Endothelial cell of umbilical vein (primary cell): Measurements from ENCODE around the gene SLIT1. TPM values are rescaled to one million over a fixed set of nuclear protein-coding genes. Genes with fewer than 3 reads are reported as not detected.

Experiments used
- BruUV-seq: library from RNA; stranded (reverse); fragments of 400-500 nt; replicated peaks from 2 replicates; lab custom pipeline; 2021; lab: Mats Ljungman, UMichigan
- CTCF ChIA-PET: fragments of 300-600, 350-600 bp; sonication (Branson Sonifier 250); formaldehyde crosslinking; loops from one replicate; lab custom pipeline; 2021; ENCODE audit warnings: antibody characterized with exemption, inconsistent platforms; lab: Charles Lee
- POLR2A ChIA-PET: fragments of 300-600, 350-600 bp; sonication (Branson Sonifier 250); formaldehyde crosslinking; loops from one replicate; lab custom pipeline; 2021; ENCODE audit warnings: antibody characterized with exemption, inconsistent platforms; lab: Charles Lee
- DNase-seq: peaks from one replicate; pipeline ENCODE4 v3.0.0-alpha.2; 2011; ENCODE audit warnings: low read depth, low spot score
- FAIRE-seq: peaks from 2 replicates; lab custom pipeline; 2011; peaks lifted over from hg19 to GRCh38; lab: Jason Lieb, UNC
- H2AFZ ChIP-seq: 2 replicates; pipeline ENCODE4 v1.6.0; 2012; ENCODE audit warnings: low read depth, low read length, control low read depth, inconsistent platforms
- H3K27ac ChIP-seq: 2 replicates; pipeline ENCODE4 v1.5.1; 2011; ENCODE audit warnings: low read depth, mild to moderate bottlenecking, control low read depth, low read length, moderate library complexity; ENCODE audit not compliant: insufficient read depth
- H3K27me3 ChIP-seq, 2 experiments: 2 replicates each; pipeline versions ENCODE4 v1.6.0 to v1.6.1; 2011; ENCODE audit warnings: low read length in 2 of 2, mixed read lengths in 1 of 2; ENCODE audit not compliant: control insufficient read depth in 2 of 2, insufficient read depth in 2 of 2
- H3K36me3 ChIP-seq, 2 experiments: 2 replicates in 1 of 2; 3 replicates in 1 of 2; pipeline ENCODE4 v1.5.1; 2011; ENCODE audit warnings: low read length in 2 of 2, mild to moderate bottlenecking in 1 of 2, moderate library complexity in 1 of 2; ENCODE audit not compliant: control insufficient read depth in 2 of 2, insufficient read depth in 2 of 2; ENCODE audit errors: extremely low read depth in 1 of 2
- H3K4me1 ChIP-seq: 3 replicates; pipeline ENCODE4 v1.5.1; 2011; ENCODE audit warnings: mild to moderate bottlenecking, low read length; ENCODE audit not compliant: control insufficient read depth, insufficient read depth; ENCODE audit errors: extremely low read depth
- H3K4me2 ChIP-seq: 2 replicates; pipeline ENCODE4 v1.6.1; 2011; ENCODE audit warnings: low read length, control low read depth, mixed read lengths; ENCODE audit not compliant: insufficient read depth
- H3K4me3 ChIP-seq, 3 experiments: fragments of 200-600 bp in 1 of 3; sonication (generic), shearing (Covaris generic) in 1 of 3; replicated peaks in 1 of 3; 2 replicates each; pipeline ENCODE4 v1.5.1; 2011 to 2016; ENCODE audit warnings: control low read depth in 3 of 3, low read length in 3 of 3, mild to moderate bottlenecking in 2 of 3, inconsistent platforms in 1 of 3, low read depth in 1 of 3, moderate library complexity in 1 of 3; ENCODE audit not compliant: insufficient read depth in 1 of 3
- H3K79me2 ChIP-seq: 2 replicates; pipeline ENCODE4 v1.6.0; 2012; ENCODE audit warnings: low read length, inconsistent platforms; ENCODE audit not compliant: control insufficient read depth, insufficient read depth
- H3K9ac ChIP-seq: replicated peaks from 2 replicates; pipeline ENCODE3; 2011; ENCODE audit warnings: low read length, control low read depth; ENCODE audit not compliant: insufficient read depth; ENCODE audit errors: extremely low read depth
- H3K9me1 ChIP-seq: replicated peaks from 3 replicates; pipeline ENCODE4 v1.6.0; 2011; ENCODE audit warnings: mild to moderate bottlenecking, low read length; ENCODE audit not compliant: control insufficient read depth, insufficient read depth; ENCODE audit errors: extremely low read depth
- H3K9me3 ChIP-seq: replicated peaks from 2 replicates; pipeline ENCODE4 v1.5.1; 2012; ENCODE audit warnings: low read length, inconsistent platforms; ENCODE audit not compliant: control insufficient read depth, insufficient read depth
- H4K20me1 ChIP-seq: replicated peaks from 2 replicates; pipeline ENCODE3; 2011; ENCODE audit warnings: mild to moderate bottlenecking, low read length; ENCODE audit not compliant: control insufficient read depth, insufficient read depth; ENCODE audit errors: extremely low read depth
- EZH2 ChIP-seq: IDR thresholded peaks from 2 replicates; pipeline ENCODE4 v1.6.1; 2012; ENCODE audit warnings: borderline replicate concordance, low read depth, mild to moderate bottlenecking, moderate library complexity, low read length, inconsistent platforms; ENCODE audit not compliant: severe bottlenecking
- FOS ChIP-seq: IDR thresholded peaks from 2 replicates; pipeline ENCODE4 v1.6.1; 2011; ENCODE audit warnings: mild to moderate bottlenecking, low read length, moderate library complexity, borderline replicate concordance; ENCODE audit not compliant: insufficient read depth
- GATA2 ChIP-seq: IDR thresholded peaks from 2 replicates; pipeline ENCODE4 v1.7.0; 2011; ENCODE audit warnings: low read depth, mild to moderate bottlenecking, moderate library complexity, mixed read lengths, low read length; ENCODE audit not compliant: insufficient read length, insufficient read depth
- JUN ChIP-seq: IDR thresholded peaks from 2 replicates; pipeline ENCODE4 v1.6.1; 2011; ENCODE audit warnings: borderline replicate concordance, low read depth; ENCODE audit not compliant: insufficient read length, insufficient read depth
- MYC ChIP-seq: IDR thresholded peaks from one replicate; pipeline ENCODE4 v1.6.1; 2011; ENCODE audit warnings: mild to moderate bottlenecking, low read depth, low read length
- POLR2A ChIP-seq: IDR thresholded peaks from 2 replicates; pipeline ENCODE4 v1.6.1; 2012; ENCODE audit warnings: low read depth, mild to moderate bottlenecking, control low read depth, low read length
- POLR2AphosphoS5 ChIP-seq: IDR thresholded peaks from 2 replicates; pipeline ENCODE4 v1.6.1; 2012; ENCODE audit warnings: low read depth, mild to moderate bottlenecking, control low read depth, low read length, moderate library complexity; ENCODE audit not compliant: insufficient read depth
- dilution Hi-C: fragments of 300-500 bp; cut with MboI; formaldehyde crosslinking; loops from one replicate; pipeline ENCODE4 v1.15.0; 2019; ENCODE audit warnings: low sequenced_read_pairs; ENCODE audit not compliant: extremely low pct_ligation_motif_present
- intact Hi-C: fragments of 100-400 bp; cut with micrococcal nuclease; formaldehyde crosslinking; loops from one replicate; pipeline ENCODE4 v1.10.0; 2022
- polyA plus RNA-seq, 4 experiments: library from polyadenylated mRNA; depleted of rRNA in 3 of 4; stranded (reverse) in 3 of 4; unstranded in 1 of 4; fragments of >200 nt; gene quantifications; 2 replicates each; pipeline versions ENCODE4 v1.2.1 to v1.2.3, GENCODE V29; 2011 to 2012; ENCODE audit warnings: missing spikeins in 1 of 4
- total RNA-seq: library from RNA; stranded (reverse); gene quantifications from 2 replicates; pipeline ENCODE4 v1.2.3, GENCODE V29; 2021
- TF ChIP-seq, protein P1 (sequence below): IDR thresholded peaks from 2 replicates; pipeline ENCODE4 v1.6.1; 2011; ENCODE audit not compliant: insufficient read depth, insufficient read length
- TF ChIP-seq, protein P2 (sequence below), 2 donors: IDR thresholded peaks; 1 replicate in 1 of 2; 2 replicates in 1 of 2; pipeline ENCODE4 v1.5.1; 2011; ENCODE audit warnings: low read length in 2 of 2, mild to moderate bottlenecking in 2 of 2, moderate library complexity in 2 of 2, control low read depth in 1 of 2, inconsistent platforms in 1 of 2, low read depth in 1 of 2; ENCODE audit not compliant: insufficient read depth in 1 of 2; ENCODE audit errors: extremely low read depth in 1 of 2

The SLIT1 gene
- total and polyA plus RNA-seq, 2 donors (not counting 3 experiments of a cell fraction or from before 2014, with no cell fraction given) = 0.04 to 0.20 TPM

DNA sequence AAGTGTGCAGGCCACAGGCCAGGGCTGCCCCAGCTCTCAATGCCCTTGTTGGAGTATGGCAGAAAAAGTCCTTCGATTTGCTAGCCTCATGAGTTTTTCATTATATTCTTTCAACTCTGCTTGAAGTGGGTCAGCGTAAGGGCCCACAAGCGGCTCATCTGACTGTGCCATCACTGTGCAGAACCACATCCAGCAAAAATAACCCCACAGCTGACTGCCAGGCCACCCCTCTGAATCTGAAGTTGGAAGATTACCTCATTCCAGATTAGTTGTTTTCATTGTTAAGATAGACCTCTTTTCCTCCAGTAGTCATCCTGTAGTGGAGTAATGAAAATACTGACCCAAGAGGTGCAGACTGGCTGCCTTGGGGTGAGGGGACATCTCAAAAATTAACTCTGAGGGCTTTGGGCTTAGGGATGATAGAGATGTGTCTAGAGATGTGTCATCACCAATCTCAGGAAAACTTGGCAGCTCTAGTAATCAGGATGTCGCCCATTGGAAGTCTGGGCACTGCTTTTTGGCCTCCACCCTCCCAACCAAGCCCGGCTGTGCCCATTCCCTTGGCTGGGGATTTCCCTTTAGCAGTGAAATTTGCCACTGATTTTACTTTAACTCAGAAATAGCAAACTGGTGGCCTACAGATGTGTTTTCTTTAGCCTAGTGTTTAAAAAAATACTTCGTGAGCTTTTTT lies 189.3 kb downstream of the SLIT1 start:
- no peaks in the 10 kb centered on the region for H3K4me1 ChIP-seq
- H3K9ac ChIP-seq = no peak overlapping the region
- POLR2A ChIA-PET = no interaction called here
- no peaks in the 10 kb centered on the region for H3K79me2 ChIP-seq
- no peak overlapping the region for H2AFZ ChIP-seq
- no peaks in the 10 kb centered on the region for H3K36me3 ChIP-seq
- no peaks in the 10 kb centered on the region for H3K9me1 ChIP-seq
- no TSS peak for BruUV-seq
- H3K4me3 ChIP-seq = no peak overlapping the region
- CTCF ChIA-PET = interaction anchor here (1.2 to 2.5 kb wide), 3 partner anchors 13 to 41 kb away, joined by 4 to 19 read pairs (median 10); no protein-coding TSS in a partner anchor
- no peaks in the 10 kb centered on the region for H3K9me3 ChIP-seq
- dilution Hi-C loops (no loop called here), intact Hi-C loops (no loop called here)
- TF ChIP-seq GATA2 (no peak), FOS (no peak), POLR2AphosphoS5 (no peak), EZH2 (no peak), JUN (no peak), POLR2A (no peak), MYC (no peak)
- TF ChIP-seq, protein P1, sequence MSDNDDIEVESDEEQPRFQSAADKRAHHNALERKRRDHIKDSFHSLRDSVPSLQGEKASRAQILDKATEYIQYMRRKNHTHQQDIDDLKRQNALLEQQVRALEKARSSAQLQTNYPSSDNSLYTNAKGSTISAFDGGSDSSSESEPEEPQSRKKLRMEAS = no peak
- TF ChIP-seq, protein P2, sequence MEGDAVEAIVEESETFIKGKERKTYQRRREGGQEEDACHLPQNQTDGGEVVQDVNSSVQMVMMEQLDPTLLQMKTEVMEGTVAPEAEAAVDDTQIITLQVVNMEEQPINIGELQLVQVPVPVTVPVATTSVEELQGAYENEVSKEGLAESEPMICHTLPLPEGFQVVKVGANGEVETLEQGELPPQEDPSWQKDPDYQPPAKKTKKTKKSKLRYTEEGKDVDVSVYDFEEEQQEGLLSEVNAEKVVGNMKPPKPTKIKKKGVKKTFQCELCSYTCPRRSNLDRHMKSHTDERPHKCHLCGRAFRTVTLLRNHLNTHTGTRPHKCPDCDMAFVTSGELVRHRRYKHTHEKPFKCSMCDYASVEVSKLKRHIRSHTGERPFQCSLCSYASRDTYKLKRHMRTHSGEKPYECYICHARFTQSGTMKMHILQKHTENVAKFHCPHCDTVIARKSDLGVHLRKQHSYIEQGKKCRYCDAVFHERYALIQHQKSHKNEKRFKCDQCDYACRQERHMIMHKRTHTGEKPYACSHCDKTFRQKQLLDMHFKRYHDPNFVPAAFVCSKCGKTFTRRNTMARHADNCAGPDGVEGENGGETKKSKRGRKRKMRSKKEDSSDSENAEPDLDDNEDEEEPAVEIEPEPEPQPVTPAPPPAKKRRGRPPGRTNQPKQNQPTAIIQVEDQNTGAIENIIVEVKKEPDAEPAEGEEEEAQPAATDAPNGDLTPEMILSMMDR (IDR thresholded peaks at IDR 0.05; ENCODE audit: extremely low read depth in 1 of 2, insufficient read depth in 1 of 2, low read depth in 1 of 2, low read length in 2 of 2) = no peak
- H3K4me2 ChIP-seq = no peak overlapping the region
- no peak overlapping the region for H3K27ac ChIP-seq
- FAIRE-seq (no peak), DNase-seq (no peak)
- H3K27me3 ChIP-seq = no peaks in the 10 kb centered on the region
- H4K20me1 ChIP-seq = no peaks in the 10 kb centered on the region
